Neural cell (in vitro differentiated cells): Measurements from ENCODE around the gene ZCCHC17. TPM values are rescaled to one million over a fixed set of nuclear protein-coding genes. Genes with fewer than 3 reads are reported as not detected.

ENCODE experiments used
- H2AFZ ChIP-seq: fragments of 200-600, 300-800 bp; sonication (generic), shearing (Covaris generic); 2 replicates; pipeline ENCODE4 v1.6.0; 2014; ENCODE audit warnings: low read depth, mild to moderate bottlenecking, antibody characterized with exemption, low read length, moderate library complexity
- H3F3A ChIP-seq: fragments of 200-600 bp; shearing (Covaris generic); 2 replicates; pipeline ENCODE4 v1.6.1; 2016; ENCODE audit warnings: mild to moderate bottlenecking, moderate library complexity, mixed read lengths, antibody characterized with exemption, low read length; ENCODE audit not compliant: insufficient read depth, poor library complexity, severe bottlenecking
- H3K27ac ChIP-seq: fragments of 200-600, 300-800 bp; sonication (generic), shearing (Covaris generic); 2 replicates; pipeline ENCODE4 v1.5.1; 2014; ENCODE audit warnings: mild to moderate bottlenecking, low read length, moderate library complexity
- H3K27me3 ChIP-seq: fragments of 300-800, 200-600 bp; sonication (generic), shearing (Covaris generic); 2 replicates; pipeline ENCODE4 v1.6.0; 2014; ENCODE audit warnings: mild to moderate bottlenecking, low read depth, low read length, moderate library complexity; ENCODE audit not compliant: insufficient read depth
- H3K36me3 ChIP-seq: fragments of 300-800, 200-600 bp; sonication (generic), shearing (Covaris generic); 2 replicates; pipeline ENCODE4 v1.5.1; 2014; ENCODE audit warnings: mild to moderate bottlenecking, antibody characterized with exemption, low read length, moderate library complexity; ENCODE audit not compliant: insufficient read depth
- H3K4me2 ChIP-seq: fragments of 300-800, 200-600 bp; sonication (generic), shearing (Covaris generic); 2 replicates; pipeline ENCODE4 v1.6.0; 2014; ENCODE audit warnings: mild to moderate bottlenecking, low read length
- H3K4me3 ChIP-seq: fragments of 300-800, 200-600 bp; sonication (generic), shearing (Covaris generic); 2 replicates; pipeline ENCODE4 v1.5.1; 2014; ENCODE audit warnings: mild to moderate bottlenecking, low read length, moderate library complexity
- H3K79me2 ChIP-seq: fragments of 200-600 bp; shearing (Covaris generic); replicated peaks from 2 replicates; pipeline ENCODE4 v1.6.0; 2014; ENCODE audit warnings: mild to moderate bottlenecking, low read length, moderate library complexity; ENCODE audit not compliant: insufficient read depth
- H3K9ac ChIP-seq: fragments of 300-800, 200-600 bp; sonication (generic), shearing (Covaris generic); 2 replicates; pipeline ENCODE4 v1.6.1; 2016; ENCODE audit warnings: mild to moderate bottlenecking, low read length, mixed read lengths
- H3K9me2 ChIP-seq: fragments of 200-600 bp; shearing (Covaris generic); 2 replicates; pipeline ENCODE4 v1.6.1; 2016; ENCODE audit warnings: mild to moderate bottlenecking, low read length, mixed read lengths; ENCODE audit not compliant: insufficient read depth
- H3K9me3 ChIP-seq: fragments of 200-600, 300-800 bp; sonication (generic), shearing (Covaris generic); 2 replicates; pipeline ENCODE4 v1.6.1; 2016; ENCODE audit warnings: mild to moderate bottlenecking, mixed run types, low read length, moderate library complexity, mixed read lengths
- H4K20me1 ChIP-seq: fragments of 200-600 bp; shearing (Covaris generic); 2 replicates; pipeline ENCODE4 v1.6.1; 2016; ENCODE audit warnings: mild to moderate bottlenecking, mixed run types; ENCODE audit not compliant: insufficient read depth
- CTCF ChIP-seq: fragments of 450-650 bp; IDR thresholded peaks from 2 replicates; pipeline ENCODE4 v1.5.1; 2014; ENCODE audit warnings: antibody characterized with exemption, mild to moderate bottlenecking, moderate library complexity; ENCODE audit not compliant: poor library complexity, severe bottlenecking
- EP300 ChIP-seq: fragments of 450-650 bp; conservative IDR thresholded peaks from 2 replicates; pipeline ENCODE4 v1.6.1; 2014; ENCODE audit warnings: antibody characterized with exemption, mild to moderate bottlenecking, moderate library complexity; ENCODE audit not compliant: poor library complexity, severe bottlenecking
- EZH2 ChIP-seq: fragments of 200-600, 300-800 bp; shearing (Covaris generic), sonication (generic); IDR thresholded peaks from 2 replicates; pipeline ENCODE4 v1.6.1; 2014; ENCODE audit warnings: antibody characterized with exemption, low read length, borderline replicate concordance, mild to moderate bottlenecking; ENCODE audit not compliant: insufficient read depth, poor library complexity, severe bottlenecking
- MXI1 ChIP-seq: fragments of 450-650 bp; conservative IDR thresholded peaks from 2 replicates; pipeline ENCODE4 v1.6.1; 2014; ENCODE audit warnings: antibody characterized with exemption, mild to moderate bottlenecking; ENCODE audit not compliant: poor library complexity, severe bottlenecking
- POLR2AphosphoS5 ChIP-seq: IDR thresholded peaks from 2 replicates; pipeline ENCODE4 v1.6.1; 2012
- RAD21 ChIP-seq: fragments of 450-650 bp; conservative IDR thresholded peaks from 2 replicates; pipeline ENCODE4 v1.6.1; 2014; ENCODE audit warnings: antibody characterized with exemption, mild to moderate bottlenecking, moderate library complexity
- REST ChIP-seq: IDR thresholded peaks from 2 replicates; pipeline ENCODE4 v1.6.1; 2012; ENCODE audit warnings: borderline replicate concordance
- SMC3 ChIP-seq: fragments of 450-650 bp; conservative IDR thresholded peaks from 2 replicates; pipeline ENCODE4 v1.6.1; 2014; ENCODE audit warnings: antibody characterized with exemption, mild to moderate bottlenecking, moderate library complexity; ENCODE audit not compliant: poor library complexity
- TAF1 ChIP-seq: IDR thresholded peaks from 2 replicates; pipeline ENCODE4 v1.6.1; 2012; ENCODE audit warnings: low read depth
- polyA plus RNA-seq: library from polyadenylated mRNA; depleted of rRNA; stranded (reverse); fragments of >200 nt; gene quantifications from 2 replicates; pipeline ENCODE4 v1.2.3, GENCODE V29; 2014

The ZCCHC17 gene
- polyA plus RNA-seq, 1 donor from 2014 or later: 146 TPM

- Histone ChIP-seq H3K4me3 (no peak overlapping the region), H3K4me2 (no peak overlapping the region), H3K27ac (no peak overlapping the region), H3F3A (peaks cover 1% of the 10 kb centered on the region), H3K9me3 (no peaks in the 10 kb centered on the region), H2AFZ (no peak overlapping the region), H4K20me1 (no peaks in the 10 kb centered on the region), H3K9me2 (no peaks in the 10 kb centered on the region), H3K9ac (no peak overlapping the region), H3K36me3 (no peaks in the 10 kb centered on the region), H3K27me3 (no peaks in the 10 kb centered on the region), H3K79me2 (peaks cover 13% of the 10 kb centered on the region)
- TF ChIP-seq POLR2AphosphoS5 (no peak), EP300 (no peak), RAD21 (no peak), EZH2 (no peak), SMC3 (no peak)
Observed at GRCh38 chr1:31409946-31410858, 113.4 kb downstream of the ZCCHC17 start.

GRCh38 chr1:31410871-31411270 is 114.0 kb downstream of the ZCCHC17 start:
- no peak for TF ChIP-seq TAF1
- no peak for TF ChIP-seq POLR2AphosphoS5
- no peak for TF ChIP-seq RAD21
- no peak for TF ChIP-seq SMC3
- TF ChIP-seq EP300: no peak
- no peak for TF ChIP-seq REST
- TF ChIP-seq CTCF: no peak
- TF ChIP-seq EZH2: no peak
- no peak for TF ChIP-seq MXI1
- no peak overlapping the region for H3K9ac ChIP-seq
- H2AFZ ChIP-seq: no peak overlapping the region
- H3K4me3 ChIP-seq: no peak overlapping the region
- no peaks in the 10 kb centered on the region for H3K9me3 ChIP-seq
- peaks cover 8% of the 10 kb centered on the region for H3F3A ChIP-seq
- H3K27me3 ChIP-seq: no peaks in the 10 kb centered on the region
- peaks cover 19% of the 10 kb centered on the region for H3K79me2 ChIP-seq
- H3K9me2 ChIP-seq: no peaks in the 10 kb centered on the region
- no peak overlapping the region for H3K4me2 ChIP-seq
- H3K27ac ChIP-seq: no peak overlapping the region
- H4K20me1 ChIP-seq: no peaks in the 10 kb centered on the region
- H3K36me3 ChIP-seq: no peaks in the 10 kb centered on the region
